Muscle layer of duodenum (tissue), 2 donors: ENCODE results near the gene TTC21B.
A peak's percentile ranks its signal among the peaks of the same experiment; 100 is the strongest.

Experiments used
- H3K27ac ChIP-seq: one replicate; pipeline ENCODE4 v1.7.0; 2013; ENCODE audit warnings: mild to moderate bottlenecking, low read length
- H3K27me3 ChIP-seq: one replicate; pipeline ENCODE4 v1.7.0; 2013; ENCODE audit warnings: low read depth, mild to moderate bottlenecking, control low read depth, low read length
- H3K36me3 ChIP-seq, 2 donors: one replicate each; pipeline ENCODE4 v1.7.0; 2013; ENCODE audit warnings: low read length in 2 of 2, control low read depth in 1 of 2, mild to moderate bottlenecking in 1 of 2; ENCODE audit not compliant: insufficient read depth in 2 of 2, control insufficient read depth in 1 of 2
- H3K4me1 ChIP-seq, 2 donors: one replicate each; pipeline ENCODE4 v1.7.0; 2013; ENCODE audit warnings: low read length in 2 of 2, mild to moderate bottlenecking in 2 of 2, control low read depth in 1 of 2, moderate library complexity in 1 of 2; ENCODE audit not compliant: insufficient read depth in 2 of 2, control insufficient read depth in 1 of 2
- H3K4me3 ChIP-seq, 2 donors: one replicate each; pipeline ENCODE4 v1.7.0; 2013; ENCODE audit warnings: low read length in 2 of 2, low read depth in 1 of 2, mild to moderate bottlenecking in 1 of 2
- H3K9me3 ChIP-seq, 2 donors: one replicate each; pipeline ENCODE4 v1.7.0; 2013; ENCODE audit warnings: low read length in 2 of 2, control low read depth in 1 of 2, mild to moderate bottlenecking in 1 of 2; ENCODE audit not compliant: control insufficient read depth in 1 of 2
- donor health status: healthy.

TTC21B gene

DNA sequence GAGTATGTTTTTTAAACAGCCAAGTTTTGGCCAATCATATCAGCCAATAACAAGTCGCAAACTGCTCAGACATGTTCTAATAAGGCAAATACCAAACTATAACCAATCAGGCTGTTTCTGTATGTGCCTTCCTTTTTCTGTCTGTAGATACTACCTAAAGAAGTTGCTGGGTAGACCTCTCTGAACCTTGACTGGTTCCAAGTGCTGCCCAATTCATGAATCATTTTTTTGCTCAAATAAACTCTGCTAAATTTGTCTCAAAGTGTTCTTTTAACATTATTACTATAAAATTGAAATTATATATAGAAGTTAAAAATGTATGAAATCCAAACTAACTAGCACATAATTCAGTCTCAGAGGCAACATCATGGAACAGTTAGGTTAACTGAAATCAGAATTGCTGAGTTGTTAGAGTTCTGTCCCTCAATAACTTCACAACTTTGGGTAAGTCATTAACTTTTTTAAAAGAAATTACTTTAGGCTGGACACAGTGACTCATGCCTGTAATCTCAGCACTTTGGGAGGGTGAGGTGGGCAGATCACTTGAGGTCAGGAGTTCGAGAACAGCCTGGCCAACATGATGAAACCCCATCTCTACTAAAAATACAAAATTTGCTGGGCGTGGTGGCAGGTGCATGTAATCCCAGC lies 4.9 kb upstream of the TTC21B start:
- H3K27me3 ChIP-seq, result no peaks in the 10 kb centered on the region
- no peak overlapping the region for H3K27ac ChIP-seq
- H3K9me3 ChIP-seq, result no peaks in the 10 kb centered on the region
- H3K36me3 ChIP-seq, result no peaks in the 10 kb centered on the region
- no peak overlapping the region for H3K4me3 ChIP-seq
- H3K4me1 ChIP-seq, result peaks cover 0 to 6% of the 10 kb centered on the region in 2 donors

DNA sequence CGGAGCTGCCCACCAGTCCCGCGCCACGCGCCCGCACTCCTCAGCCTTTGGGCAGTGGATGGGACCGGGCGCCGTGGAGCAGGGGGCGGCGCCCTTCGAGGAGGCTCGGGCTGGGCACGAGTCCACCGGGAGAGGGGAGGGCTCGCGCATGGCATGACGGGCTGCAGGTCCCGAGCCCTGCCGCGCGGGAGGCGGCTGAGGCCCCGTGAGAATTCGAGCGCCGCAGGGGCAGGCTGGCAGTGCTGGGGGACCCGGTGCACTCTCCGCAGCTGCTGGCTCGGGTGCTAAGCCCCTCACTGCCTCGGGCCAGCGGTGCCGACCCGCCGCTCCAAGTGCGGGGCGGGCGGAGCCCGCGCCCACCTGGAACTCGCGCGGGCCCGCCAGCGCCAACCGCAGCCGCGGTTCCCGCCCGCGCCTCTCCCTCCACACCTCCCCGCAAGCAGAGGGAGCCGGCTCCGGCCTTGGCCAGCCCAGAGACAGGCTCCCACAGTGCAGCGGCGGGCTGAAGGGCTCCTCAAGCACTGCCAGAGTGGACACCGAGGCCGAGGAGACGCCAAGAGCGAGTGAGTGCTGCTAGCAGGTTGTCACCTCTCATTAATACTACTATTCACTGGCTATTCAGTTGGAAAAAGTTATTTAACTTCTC lies 3.6 kb upstream of the TTC21B start:
- H3K36me3 ChIP-seq, result no peaks in the 10 kb centered on the region
- no peaks in the 10 kb centered on the region for H3K27me3 ChIP-seq
- no peaks in the 10 kb centered on the region for H3K9me3 ChIP-seq
- H3K4me3 ChIP-seq, result peak overlapping the region in 1 of 2 donors; percentile 24
- no peak overlapping the region for H3K27ac ChIP-seq
- peaks cover 6 to 14% of the 10 kb centered on the region in 2 donors for H3K4me1 ChIP-seq

DNA sequence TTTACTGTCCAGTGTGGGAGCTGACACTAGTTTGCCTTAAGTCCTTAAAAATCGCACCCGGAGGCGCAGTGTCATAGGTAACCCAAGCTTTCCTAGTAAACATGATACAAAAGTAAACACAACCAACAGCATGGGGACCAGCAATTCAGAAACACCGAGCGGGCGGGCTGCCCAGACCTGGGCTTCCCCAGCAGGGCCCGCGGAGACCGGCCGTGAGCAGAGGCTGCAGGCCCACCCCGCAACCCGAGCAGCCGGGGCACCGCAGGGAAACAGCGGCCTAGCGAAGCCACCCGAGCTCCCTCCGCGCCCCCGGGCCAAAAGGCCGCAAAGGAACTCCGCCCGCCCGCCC lies 296 bp downstream of the TTC21B start:
- Histone ChIP-seq H3K9me3 (no peaks in the 10 kb centered on the region), H3K27ac (peak overlapping the region; percentile 48), H3K27me3 (no peaks in the 10 kb centered on the region), H3K4me3 (peak overlapping the region; percentile 85 to 88), H3K4me1 (peaks cover 6 to 21% of the 10 kb centered on the region in 2 donors), H3K36me3 (peaks cover 0 to 6% of the 10 kb centered on the region in 2 donors)

DNA sequence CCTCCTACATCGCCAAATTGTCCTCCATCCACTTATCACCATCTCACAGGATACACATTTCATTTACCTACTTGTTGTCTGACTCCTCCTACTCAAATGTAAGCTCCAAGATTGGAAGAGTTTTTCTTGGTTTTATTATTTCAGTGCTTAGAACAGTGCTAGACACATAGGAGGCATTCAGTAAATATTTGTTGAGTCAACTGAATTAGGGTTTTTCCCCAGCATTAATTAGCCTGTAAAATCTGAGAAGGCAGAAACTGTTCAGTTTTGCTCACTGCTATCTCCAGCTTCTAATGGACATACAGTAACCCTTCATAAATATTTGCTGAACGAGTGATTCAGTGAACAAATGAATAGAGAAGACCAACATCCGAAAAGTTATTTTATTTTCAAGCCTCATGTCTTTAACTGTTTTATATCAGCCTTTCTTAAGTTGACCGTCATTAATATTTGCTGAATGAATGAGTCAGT lies 800 bp downstream of the TTC21B start:
- Histone ChIP-seq H3K4me1 (peaks cover 6 to 21% of the 10 kb centered on the region in 2 donors), H3K36me3 (peaks cover 0 to 6% of the 10 kb centered on the region in 2 donors), H3K27ac (peak overlapping the region; percentile 48), H3K27me3 (no peaks in the 10 kb centered on the region), H3K4me3 (peak overlapping the region; percentile 85 to 88), H3K9me3 (no peaks in the 10 kb centered on the region)

DNA sequence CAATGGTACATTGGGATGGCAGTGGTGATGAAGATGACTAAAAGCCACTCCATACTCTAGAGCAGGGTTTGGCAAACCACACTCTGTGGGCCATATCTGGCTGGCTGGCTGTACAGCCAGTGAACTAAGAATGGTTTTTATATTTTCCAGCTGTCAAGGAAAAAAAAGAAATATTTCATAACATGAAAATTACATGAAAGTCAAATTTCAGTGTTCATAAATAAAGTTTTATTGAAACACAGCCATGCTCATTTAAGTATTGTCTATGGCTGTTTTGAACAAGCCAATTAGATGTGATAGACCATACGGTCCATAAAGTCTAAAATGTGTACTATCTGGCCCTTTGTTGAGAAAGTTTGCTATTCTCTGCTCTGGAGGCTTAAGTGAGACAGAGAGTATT lies 1.5 kb downstream of the TTC21B start:
- H3K36me3 ChIP-seq, result peaks cover 5 to 6% of the 10 kb centered on the region in 2 donors
- peak overlapping the region in 1 of 2 donors; percentile 88 for H3K4me3 ChIP-seq
- H3K9me3 ChIP-seq, result no peaks in the 10 kb centered on the region
- H3K4me1 ChIP-seq, result peaks cover 6 to 21% of the 10 kb centered on the region in 2 donors
- no peaks in the 10 kb centered on the region for H3K27me3 ChIP-seq
- no peak overlapping the region for H3K27ac ChIP-seq

DNA sequence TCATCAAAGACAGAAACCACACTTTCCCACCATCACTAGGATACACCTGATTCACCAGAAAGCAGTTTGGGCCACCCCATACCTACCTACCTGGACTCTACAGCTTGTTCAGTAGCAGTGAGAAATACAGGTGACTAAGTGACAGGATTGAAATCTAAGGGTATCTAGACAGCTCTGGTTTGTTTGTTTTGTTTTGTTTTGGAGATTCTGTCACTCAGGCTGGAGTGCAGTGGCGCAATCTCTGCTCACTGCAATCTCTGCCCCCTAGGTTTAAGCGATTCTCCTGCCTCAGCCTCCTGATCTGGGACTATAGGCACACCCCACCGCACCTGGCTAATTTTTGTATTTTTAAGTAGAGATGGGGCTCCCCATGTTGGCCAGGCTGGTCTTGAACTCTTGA lies 3.1 kb downstream of the TTC21B start:
- H3K27ac ChIP-seq, result no peak overlapping the region
- no peaks in the 10 kb centered on the region for H3K9me3 ChIP-seq
- H3K4me3 ChIP-seq, result no peak overlapping the region
- peaks cover 6 to 21% of the 10 kb centered on the region in 2 donors for H3K4me1 ChIP-seq
- H3K36me3 ChIP-seq, result peaks cover 5 to 6% of the 10 kb centered on the region in 2 donors
- no peaks in the 10 kb centered on the region for H3K27me3 ChIP-seq

DNA sequence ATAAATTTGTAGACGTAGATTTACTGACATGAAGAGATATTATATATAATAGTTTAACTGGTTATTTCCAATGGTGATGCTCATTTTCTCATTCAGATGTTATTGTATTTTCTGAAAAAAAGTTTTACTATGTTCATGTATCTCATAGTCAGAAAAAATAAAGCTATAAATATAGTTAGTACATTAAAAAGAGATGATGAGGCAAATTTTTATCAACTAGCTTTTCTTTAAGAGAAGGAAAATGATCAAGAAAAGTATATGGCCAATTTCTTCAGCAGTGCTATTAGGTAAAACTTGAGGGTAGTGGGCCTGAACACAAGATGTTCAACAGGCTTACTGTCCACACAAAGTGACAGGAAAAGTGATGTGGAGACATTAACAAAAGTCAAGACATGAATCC lies 11.7 kb downstream of the TTC21B start:
- Histone ChIP-seq H3K27me3 (no peaks in the 10 kb centered on the region), H3K4me1 (no peaks in the 10 kb centered on the region), H3K27ac (no peak overlapping the region), H3K36me3 (peaks cover 26 to 40% of the 10 kb centered on the region in 2 donors), H3K4me3 (no peak overlapping the region), H3K9me3 (no peaks in the 10 kb centered on the region)

DNA sequence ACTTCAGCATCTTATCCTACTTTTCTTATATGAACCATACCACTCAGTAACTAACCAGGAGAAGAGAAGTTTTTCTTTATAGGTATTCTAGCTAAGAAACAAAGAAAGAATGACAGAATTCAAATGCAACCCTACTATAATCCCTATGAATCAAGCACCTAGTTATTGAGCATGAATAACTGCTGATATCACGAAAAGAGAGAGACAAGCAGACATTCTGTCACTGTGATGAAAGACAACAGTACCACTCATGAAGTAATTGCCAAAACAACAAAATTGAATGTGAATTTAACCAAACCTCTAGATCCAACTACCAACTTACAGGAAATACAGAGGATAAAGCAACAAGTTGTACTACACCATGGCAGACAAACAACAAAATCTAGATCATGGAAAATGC lies 15.3 kb downstream of the TTC21B start:
- H3K4me1 ChIP-seq, result no peaks in the 10 kb centered on the region
- H3K4me3 ChIP-seq, result no peak overlapping the region
- peaks cover 26 to 43% of the 10 kb centered on the region in 2 donors for H3K36me3 ChIP-seq
- H3K9me3 ChIP-seq, result no peaks in the 10 kb centered on the region
- H3K27me3 ChIP-seq, result no peaks in the 10 kb centered on the region
- H3K27ac ChIP-seq, result no peak overlapping the region

DNA sequence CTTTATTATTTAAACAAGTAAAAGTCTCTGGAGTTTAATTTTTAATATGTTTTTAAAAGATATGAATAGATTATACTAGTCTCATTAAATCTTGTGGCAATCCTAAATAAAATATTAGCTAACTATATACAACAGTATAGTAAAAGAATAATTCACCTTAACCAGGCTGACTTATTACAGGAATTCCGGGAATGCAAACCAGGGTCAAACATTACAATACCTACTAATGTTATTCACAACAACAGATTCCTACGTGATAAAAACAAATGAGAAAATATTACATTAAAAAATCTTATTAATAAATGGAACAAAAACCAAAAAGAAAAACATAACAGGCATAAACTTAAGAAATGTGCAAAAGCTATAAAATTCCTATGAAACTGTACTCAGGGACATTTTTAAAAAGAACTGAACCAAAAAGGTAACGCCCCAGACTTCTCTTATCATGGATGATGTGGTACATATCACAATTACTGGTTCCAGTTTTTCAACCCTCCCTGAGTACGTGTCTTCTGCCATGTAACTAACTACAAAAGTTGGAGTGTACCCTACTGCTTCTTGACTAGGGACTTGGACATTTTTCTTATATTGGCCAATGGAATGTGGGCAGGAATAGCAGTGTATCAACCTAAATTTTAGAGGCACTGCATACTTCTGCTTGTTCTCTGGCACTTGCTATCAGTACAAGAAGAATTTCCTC lies 20.2 kb downstream of the TTC21B start:
- no peak overlapping the region for H3K4me3 ChIP-seq
- H3K9me3 ChIP-seq, result no peaks in the 10 kb centered on the region
- no peaks in the 10 kb centered on the region for H3K27me3 ChIP-seq
- H3K4me1 ChIP-seq, result no peaks in the 10 kb centered on the region
- H3K36me3 ChIP-seq, result peaks cover 16 to 52% of the 10 kb centered on the region in 2 donors
- H3K27ac ChIP-seq, result no peak overlapping the region

DNA sequence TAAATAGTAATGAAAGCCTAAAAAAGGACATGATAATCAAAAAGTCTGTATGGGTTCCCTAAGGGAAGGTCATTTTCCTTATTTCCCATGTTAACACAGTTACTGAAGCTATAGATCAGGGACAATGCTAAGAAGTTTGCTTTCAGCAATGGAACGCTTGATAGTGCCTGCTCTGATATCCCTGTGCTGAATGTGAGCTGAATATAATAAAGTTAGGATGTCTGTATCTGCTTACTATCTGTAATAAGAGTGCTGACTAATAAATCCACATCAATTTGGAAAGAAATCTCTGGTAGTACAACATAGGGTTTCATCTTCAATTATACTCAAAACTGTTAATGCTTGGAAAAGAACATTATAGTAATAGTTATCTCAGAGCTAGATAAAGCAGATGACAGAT lies 25.8 kb downstream of the TTC21B start:
- Histone ChIP-seq H3K9me3 (no peaks in the 10 kb centered on the region), H3K4me1 (no peaks in the 10 kb centered on the region), H3K27ac (no peak overlapping the region), H3K27me3 (no peaks in the 10 kb centered on the region), H3K4me3 (no peak overlapping the region), H3K36me3 (peaks cover 25 to 49% of the 10 kb centered on the region in 2 donors)

DNA sequence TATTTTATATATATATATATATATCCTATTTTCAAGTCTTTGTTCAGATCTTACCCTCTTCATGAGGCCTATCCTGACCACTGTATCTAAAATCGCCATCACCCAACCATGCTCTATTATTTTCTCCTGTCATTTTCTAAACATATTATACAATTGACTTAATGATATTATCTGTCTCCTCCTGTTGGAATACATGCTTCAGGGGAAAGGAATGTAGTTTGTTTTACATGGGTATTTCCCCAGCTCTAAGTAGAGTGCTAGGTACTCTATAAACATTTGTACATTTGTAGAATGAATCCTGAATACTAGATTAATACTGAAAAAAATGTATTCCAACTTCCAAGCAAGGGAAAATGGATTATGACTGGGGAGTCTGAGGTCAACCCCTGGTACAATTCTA lies 26.2 kb downstream of the TTC21B start:
- no peak overlapping the region for H3K4me3 ChIP-seq
- H3K9me3 ChIP-seq, result no peaks in the 10 kb centered on the region
- H3K27ac ChIP-seq, result no peak overlapping the region
- no peaks in the 10 kb centered on the region for H3K4me1 ChIP-seq
- H3K27me3 ChIP-seq, result no peaks in the 10 kb centered on the region
- peaks cover 25 to 44% of the 10 kb centered on the region in 2 donors for H3K36me3 ChIP-seq
